Left ventricle myocardium inferior (tissue), 1 donor: Measurements from ENCODE around the gene GUCY1A2. TPM values are rescaled to one million over a fixed set of nuclear protein-coding genes. Genes with fewer than 3 reads are reported as not detected.
A peak's percentile ranks its signal among the peaks of the same experiment; 100 is the strongest.

ENCODE experiments used
- DNase-seq: peaks from one replicate; pipeline ENCODE4 v3.0.0-alpha.2; 2020
- H3K27ac ChIP-seq: fragments of 200-600 bp; replicated peaks from 2 replicates; pipeline ENCODE4 v1.8.0; 2021
- H3K27me3 ChIP-seq: fragments of 200-600 bp; 2 replicates; pipeline ENCODE4 v1.8.0; 2021; ENCODE audit warnings: low read depth
- H3K36me3 ChIP-seq: fragments of 200-600 bp; 2 replicates; pipeline ENCODE4 v1.8.0; 2021
- H3K4me1 ChIP-seq: fragments of 200-600 bp; 2 replicates; pipeline ENCODE4 v1.8.0; 2021
- H3K4me3 ChIP-seq: fragments of 200-600 bp; 2 replicates; pipeline ENCODE4 v1.8.0; 2021; ENCODE audit warnings: mild to moderate bottlenecking, moderate library complexity
- H3K9me3 ChIP-seq: fragments of 200-600 bp; replicated peaks from 2 replicates; pipeline ENCODE4 v1.8.0; 2021
- intact Hi-C: fragments of 100-400 bp; cut with micrococcal nuclease; formaldehyde crosslinking; loops from one replicate; pipeline ENCODE4 v1.11.0; 2022
- total RNA-seq: library from RNA; stranded (reverse); fragmentation: NEBNext Ultra II Directional; extraction: Animal tissue kit (Norgen Biotek cat#: 25700); gene quantifications from one replicate; pipeline ENCODE4 v1.2.1, GENCODE V29; 2021
- TF ChIP-seq, protein P1 (sequence below): fragments of 200-600 bp; IDR thresholded peaks from 2 replicates; pipeline ENCODE4 v1.8.0; 2021; ENCODE audit warnings: antibody characterized with exemption, mild to moderate bottlenecking, borderline replicate concordance
- donor health status: DM: no; HTN: yes; CAD: no; lungs with severe emphysema.

GUCY1A2 gene
- total RNA-seq, 1 donor from 2014 or later, result 10.2 TPM

DNA sequence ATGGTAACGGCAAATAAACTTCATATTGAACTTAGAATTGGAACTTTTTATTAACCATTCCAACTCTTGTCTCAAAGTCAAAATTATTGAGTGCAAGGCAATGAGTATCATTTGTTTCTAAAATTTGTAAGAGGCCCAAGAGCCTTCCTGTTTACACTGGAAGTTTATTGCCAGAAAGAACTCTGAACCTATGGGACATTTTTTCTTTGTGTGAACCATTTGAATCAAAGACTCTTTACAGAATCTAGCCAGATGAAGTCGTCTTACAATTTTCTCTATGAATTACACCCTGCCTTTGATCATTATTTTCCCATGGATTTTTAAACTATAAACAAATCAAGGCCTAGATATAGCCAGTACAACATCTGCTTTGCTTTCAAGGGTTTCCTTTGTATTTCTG is 2.3 kb upstream of the GUCY1A2 start:
- intact Hi-C loops, result no loop called here
- Histone ChIP-seq H3K27me3 (peaks cover 76% of the 10 kb centered on the region), H3K4me1 (peaks cover 21% of the 10 kb centered on the region), H3K4me3 (no peak overlapping the region), H3K36me3 (no peaks in the 10 kb centered on the region), H3K9me3 (no peaks in the 10 kb centered on the region), H3K27ac (no peak overlapping the region)
- TF ChIP-seq, protein P1, sequence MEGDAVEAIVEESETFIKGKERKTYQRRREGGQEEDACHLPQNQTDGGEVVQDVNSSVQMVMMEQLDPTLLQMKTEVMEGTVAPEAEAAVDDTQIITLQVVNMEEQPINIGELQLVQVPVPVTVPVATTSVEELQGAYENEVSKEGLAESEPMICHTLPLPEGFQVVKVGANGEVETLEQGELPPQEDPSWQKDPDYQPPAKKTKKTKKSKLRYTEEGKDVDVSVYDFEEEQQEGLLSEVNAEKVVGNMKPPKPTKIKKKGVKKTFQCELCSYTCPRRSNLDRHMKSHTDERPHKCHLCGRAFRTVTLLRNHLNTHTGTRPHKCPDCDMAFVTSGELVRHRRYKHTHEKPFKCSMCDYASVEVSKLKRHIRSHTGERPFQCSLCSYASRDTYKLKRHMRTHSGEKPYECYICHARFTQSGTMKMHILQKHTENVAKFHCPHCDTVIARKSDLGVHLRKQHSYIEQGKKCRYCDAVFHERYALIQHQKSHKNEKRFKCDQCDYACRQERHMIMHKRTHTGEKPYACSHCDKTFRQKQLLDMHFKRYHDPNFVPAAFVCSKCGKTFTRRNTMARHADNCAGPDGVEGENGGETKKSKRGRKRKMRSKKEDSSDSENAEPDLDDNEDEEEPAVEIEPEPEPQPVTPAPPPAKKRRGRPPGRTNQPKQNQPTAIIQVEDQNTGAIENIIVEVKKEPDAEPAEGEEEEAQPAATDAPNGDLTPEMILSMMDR, result no peak
- DNase-seq, result no peak

GRCh38 chr11:107018902-107019493 is 722 bp upstream of the GUCY1A2 start:
- DNase-seq, result peak; percentile 50
- intact Hi-C loops, result no loop called here
- TF ChIP-seq, protein P1, result no peak
- Histone ChIP-seq H3K27me3 (peaks cover 79% of the 10 kb centered on the region), H3K36me3 (no peaks in the 10 kb centered on the region), H3K27ac (peak overlapping the region; percentile 81), H3K4me3 (peak overlapping the region; percentile 67), H3K9me3 (no peaks in the 10 kb centered on the region), H3K4me1 (peaks cover 21% of the 10 kb centered on the region)

DNA sequence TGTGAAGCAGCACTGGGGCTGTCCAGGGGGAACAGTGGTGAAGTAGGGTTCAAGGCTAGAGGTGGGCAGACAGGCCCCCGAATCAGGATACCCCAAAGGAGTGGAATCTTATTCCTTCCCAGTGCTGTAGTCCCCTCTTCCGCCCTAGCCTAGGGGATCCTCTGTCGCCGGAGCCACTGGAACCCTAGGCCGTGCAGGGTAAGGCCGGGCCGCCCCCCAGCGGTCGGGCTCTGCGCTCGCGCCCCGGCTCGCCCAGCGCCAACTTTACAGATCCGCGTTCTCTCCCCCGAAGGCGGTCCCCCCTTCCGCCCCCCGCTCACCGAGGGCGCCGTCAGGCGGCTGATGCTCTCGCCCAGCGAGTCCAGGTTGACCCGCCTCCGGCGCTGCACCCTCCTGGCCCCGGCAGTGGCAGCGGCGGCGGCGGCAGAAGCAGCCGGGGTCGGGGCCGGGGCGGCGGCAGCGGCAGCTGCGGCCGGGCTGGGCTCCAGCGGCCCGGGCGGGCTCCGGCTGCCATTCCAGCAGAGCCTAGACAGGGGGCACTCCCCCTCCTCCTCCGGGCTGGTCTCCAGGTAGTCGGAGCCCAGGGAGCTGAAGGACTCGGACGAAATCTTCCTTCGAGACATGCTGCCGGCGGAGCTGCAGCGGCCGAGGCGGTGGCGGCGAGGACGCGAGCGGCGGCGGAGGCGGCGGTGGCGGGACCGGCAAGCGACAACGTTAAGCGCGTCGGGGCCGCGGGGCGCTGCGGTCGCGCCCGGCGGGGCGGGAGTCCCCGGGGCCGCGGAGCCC is 650 bp downstream of the GUCY1A2 start:
- DNase-seq, result peak; percentile 45
- Histone ChIP-seq H3K9me3 (no peaks in the 10 kb centered on the region), H3K27me3 (peaks cover 76% of the 10 kb centered on the region), H3K36me3 (no peaks in the 10 kb centered on the region), H3K27ac (peak overlapping the region; percentile 81), H3K4me1 (peaks cover 21% of the 10 kb centered on the region), H3K4me3 (peak overlapping the region; percentile 67)
- TF ChIP-seq, protein P1, result peak; percentile 63
- intact Hi-C loops, result no loop called here

DNA sequence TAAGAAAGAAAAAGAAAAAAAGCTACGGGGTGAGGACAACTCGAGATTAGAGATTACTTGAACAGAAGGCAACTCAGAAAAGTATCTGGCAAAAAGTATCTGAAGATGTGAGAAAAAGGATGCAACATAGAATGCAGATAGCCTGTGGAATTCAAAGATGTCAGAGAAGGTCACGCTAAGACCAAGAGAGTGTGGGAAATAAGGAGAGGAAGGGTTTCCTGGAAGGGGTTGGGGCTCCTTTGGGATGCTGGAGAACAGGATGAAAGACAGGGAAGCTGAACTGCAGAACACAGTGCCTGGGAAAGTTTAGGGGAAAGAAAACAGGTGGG is 1.2 kb downstream of the GUCY1A2 start:
- Histone ChIP-seq H3K4me1 (peaks cover 21% of the 10 kb centered on the region), H3K9me3 (no peaks in the 10 kb centered on the region), H3K27me3 (peaks cover 70% of the 10 kb centered on the region), H3K36me3 (no peaks in the 10 kb centered on the region), H3K4me3 (peak overlapping the region; percentile 67), H3K27ac (peak overlapping the region; percentile 81)
- DNase-seq, result no peak
- TF ChIP-seq, protein P1, result no peak
- intact Hi-C loops, result no loop called here

DNA sequence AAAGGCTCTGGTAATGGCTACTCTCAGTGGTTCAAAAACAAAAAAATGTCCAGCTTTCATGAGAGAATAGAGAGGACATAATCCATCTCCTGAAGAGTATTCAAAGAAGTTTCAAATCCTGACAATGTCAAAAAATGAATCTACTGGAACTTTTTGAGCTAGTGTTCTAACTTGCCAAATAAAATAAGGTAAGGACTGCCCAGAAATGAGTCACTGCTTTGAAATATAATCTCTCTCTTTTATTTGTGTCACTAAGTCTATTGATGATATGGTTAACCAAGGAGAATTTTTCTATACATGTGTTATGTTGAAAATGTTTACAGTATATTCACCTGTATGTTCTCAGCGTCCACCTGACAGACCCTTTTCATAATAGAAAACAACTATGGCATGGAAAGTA is 3.4 kb downstream of the GUCY1A2 start:
- TF ChIP-seq, protein P1, result no peak
- H3K27ac ChIP-seq, result peak overlapping the region; percentile 28
- no peak for DNase-seq
- peaks cover 21% of the 10 kb centered on the region for H3K4me1 ChIP-seq
- peaks cover 50% of the 10 kb centered on the region for H3K27me3 ChIP-seq
- peak overlapping the region; percentile 67 for H3K4me3 ChIP-seq
- intact Hi-C loops, result no loop called here
- H3K9me3 ChIP-seq, result no peaks in the 10 kb centered on the region
- H3K36me3 ChIP-seq, result no peaks in the 10 kb centered on the region
